Stromal cell of bone marrow (primary cell): Measurements from ENCODE around the gene RCOR2.
A peak's percentile ranks its signal among the peaks of the same experiment; 100 is the strongest.

ENCODE experiments used
- DNase-seq: peaks from one replicate; pipeline ENCODE4 v3.0.0-alpha.2; 2012; ENCODE audit warnings: low read depth

RCOR2 gene

GRCh38 chr11:63907063-63907462, 9.9 kb downstream of the RCOR2 start:
- no peak for DNase-seq

GRCh38 chr11:63906585-63906984, 10.4 kb downstream of the RCOR2 start:
- DNase-seq, result no peak

- no peak for DNase-seq
Measured at GRCh38 chr11:63906087-63906486, 10.9 kb downstream of the RCOR2 start.

- DNase-seq, result no peak
Measured at GRCh38 chr11:63905179-63905578, 11.8 kb downstream of the RCOR2 start.

- DNase-seq, result no peak
Measured at GRCh38 chr11:63904743-63905142, 12.2 kb downstream of the RCOR2 start.

- no peak for DNase-seq
Measured at GRCh38 chr11:63903884-63904283, 13.1 kb downstream of the RCOR2 start.

GRCh38 chr11:63901660-63902059, 15.3 kb downstream of the RCOR2 start:
- DNase-seq, result no peak

GRCh38 chr11:63897459-63898146, 19.4 kb downstream of the RCOR2 start:
- no peak for DNase-seq

GRCh38 chr11:63896071-63896470, 20.9 kb downstream of the RCOR2 start:
- DNase-seq, result no peak

GRCh38 chr11:63893355-63893754, 23.6 kb downstream of the RCOR2 start:
- DNase-seq, result no peak

- no peak for DNase-seq
Measured at GRCh38 chr11:63892228-63892627, 24.7 kb downstream of the RCOR2 start.

- DNase-seq, result no peak
Measured at GRCh38 chr11:63890368-63890767, 26.6 kb downstream of the RCOR2 start.

- DNase-seq, result no peak
Measured at GRCh38 chr11:63889344-63889743, 27.6 kb downstream of the RCOR2 start.

GRCh38 chr11:63888170-63889086, 28.5 kb downstream of the RCOR2 start:
- peak; percentile 47 for DNase-seq

- no peak for DNase-seq
Measured at GRCh38 chr11:63887386-63887999, 29.5 kb downstream of the RCOR2 start.

GRCh38 chr11:63884196-63884932, 32.6 kb downstream of the RCOR2 start:
- no peak for DNase-seq

GRCh38 chr11:63883791-63884190, 33.2 kb downstream of the RCOR2 start:
- no peak for DNase-seq

GRCh38 chr11:63882555-63883242, 34.3 kb downstream of the RCOR2 start:
- no peak for DNase-seq

GRCh38 chr11:63880403-63880790, 36.6 kb downstream of the RCOR2 start:
- no peak for DNase-seq

GRCh38 chr11:63879598-63880402, 37.2 kb downstream of the RCOR2 start:
- peak; percentile 82 for DNase-seq
